Skin epidermis (tissue), 12 donors: ENCODE results near the gene RNF146.
"Not testable (repeated sequence)": the region's sequence is repeated elsewhere in the genome, so short reads cannot be mapped to it uniquely, and the experiment has no call there.

Source experiments
- H3K27ac ChIP-seq, 21 experiments: fragments of 200-600 bp; sonication (generic) in 11 of 21; one replicate each; pipeline ENCODE4 v1.5.0; 2020; ENCODE audit warnings: mild to moderate bottlenecking in 3 of 21, inconsistent platforms in 2 of 21, moderate library complexity in 2 of 21
- H3K4me3 ChIP-seq, 7 experiments: fragments of 200-600 bp; sonication (generic) in 2 of 7; one replicate each; pipeline ENCODE4 v1.5.0; 2020; ENCODE audit warnings: inconsistent platforms in 2 of 7, mild to moderate bottlenecking in 2 of 7, moderate library complexity in 1 of 7

The RNF146 gene

GRCh38 chr6:127266178-127266891 is at the start of gene RNF146:
Gene RNF146, plus strand, starts transcription at chr6:127266864. Its CDS starts 13,475 bp downstream, at chr6:127280339.
- Histone ChIP-seq H3K27ac (peak within 1 kb of the TSS; percentile 85 to 100 (median 98)), H3K4me3 (peak within 1 kb of the TSS; percentile 69 to 99 (median 90))

- H3K4me3 ChIP-seq = no peak overlapping the region
- no peak overlapping the region for H3K27ac ChIP-seq
These were observed 46.8 kb upstream of the RNF146 start for GRCh38 chr6:127219869-127220268.

- peak overlapping the region in 2 of 21 experiments; percentile 18 to 25 for H3K27ac ChIP-seq
These were observed 45.5 kb upstream of the RNF146 start for GRCh38 chr6:127221201-127221600.

DNA sequence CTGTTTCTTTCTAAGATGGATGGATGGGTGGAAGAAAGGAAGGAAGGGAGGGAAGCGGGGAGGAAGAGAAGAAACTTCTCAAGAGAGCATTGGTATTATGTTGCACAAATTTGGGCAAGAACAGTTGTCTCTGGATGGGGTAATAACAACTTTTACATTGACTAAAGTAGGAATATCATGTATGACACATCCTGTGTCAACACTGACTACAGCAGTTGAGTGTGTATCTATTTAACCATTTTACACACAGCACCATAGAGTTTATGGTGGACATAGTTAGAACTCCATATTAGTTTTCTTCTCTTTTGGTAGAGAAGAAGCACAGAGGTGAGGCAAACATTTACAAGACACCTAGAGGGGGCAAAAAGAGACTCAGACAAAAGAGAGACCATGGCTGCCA is 44.2 kb upstream of the RNF146 start:
- no peak overlapping the region for H3K27ac ChIP-seq
- no peak overlapping the region for H3K4me3 ChIP-seq

More at GRCh38 chr6:127221201-127221600, 45.5 kb upstream of the RNF146 start:
- no peak overlapping the region for H3K4me3 ChIP-seq

- Histone ChIP-seq H3K4me3 (no peak overlapping the region), H3K27ac (no peak overlapping the region)
These were observed 41.2 kb upstream of the RNF146 start for GRCh38 chr6:127225497-127225896.

DNA sequence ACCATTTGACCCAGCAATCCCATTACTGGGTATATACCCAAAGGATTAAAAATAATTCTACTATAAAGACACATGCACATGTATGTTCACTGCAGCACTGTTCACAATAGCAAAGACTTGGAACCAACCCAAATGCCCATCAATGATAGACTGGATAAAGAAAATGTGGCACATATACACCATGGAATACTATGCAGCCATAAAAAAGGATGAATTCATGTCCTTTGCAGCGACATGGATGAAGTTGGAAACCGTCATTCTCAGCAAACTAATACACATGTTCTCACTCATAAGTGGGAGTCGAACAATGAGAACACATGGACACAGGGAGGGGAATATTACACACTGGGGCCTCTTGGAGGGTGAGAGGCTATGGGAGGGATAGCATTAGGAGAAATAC is 32.8 kb upstream of the RNF146 start:
- H3K27ac ChIP-seq, H3K4me3 ChIP-seq: not testable (repeated sequence)

DNA sequence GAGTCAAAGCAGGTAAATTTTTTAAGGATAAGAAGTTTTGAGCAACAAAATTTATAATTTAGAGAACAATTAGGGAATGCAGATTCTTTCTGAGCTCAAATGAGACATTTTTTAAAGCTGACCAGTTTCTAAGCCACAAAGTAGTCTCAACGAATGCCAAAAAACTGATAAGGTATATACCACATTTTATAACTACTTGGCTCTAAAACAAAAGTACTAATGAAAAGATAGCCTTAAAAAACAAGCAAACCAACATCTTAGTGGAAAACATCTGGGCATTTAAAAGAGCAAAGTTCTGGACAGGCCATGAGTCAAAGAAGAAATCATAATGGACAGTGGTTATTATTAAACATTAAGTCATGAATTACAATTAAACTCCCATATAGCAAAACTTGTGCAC is 23.2 kb upstream of the RNF146 start:
- Histone ChIP-seq H3K4me3 (no peak overlapping the region), H3K27ac (no peak overlapping the region)

- Histone ChIP-seq H3K27ac (no peak overlapping the region), H3K4me3 (no peak overlapping the region)
These were observed 19.3 kb upstream of the RNF146 start for GRCh38 chr6:127247114-127248096.

DNA sequence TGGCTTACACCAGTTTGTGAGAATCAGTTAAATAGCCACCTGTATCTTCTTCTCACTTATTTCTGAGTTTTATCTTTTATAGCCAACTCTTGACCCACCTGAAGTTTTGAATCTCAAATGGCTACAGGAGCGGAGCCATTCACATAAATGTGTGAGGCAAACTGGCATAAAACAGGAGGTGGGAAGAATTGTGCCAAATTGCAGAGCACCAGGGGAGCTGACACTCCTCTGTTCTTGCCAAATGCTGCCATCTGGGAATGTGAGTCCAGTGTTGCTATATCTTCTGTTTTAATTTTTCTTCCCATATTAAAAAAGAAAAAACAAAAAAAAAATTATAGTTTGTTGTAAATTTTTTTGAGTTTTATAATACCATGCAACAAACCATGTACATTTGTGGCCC is 17.0 kb upstream of the RNF146 start:
- no peak overlapping the region for H3K4me3 ChIP-seq
- H3K27ac ChIP-seq = no peak overlapping the region

DNA sequence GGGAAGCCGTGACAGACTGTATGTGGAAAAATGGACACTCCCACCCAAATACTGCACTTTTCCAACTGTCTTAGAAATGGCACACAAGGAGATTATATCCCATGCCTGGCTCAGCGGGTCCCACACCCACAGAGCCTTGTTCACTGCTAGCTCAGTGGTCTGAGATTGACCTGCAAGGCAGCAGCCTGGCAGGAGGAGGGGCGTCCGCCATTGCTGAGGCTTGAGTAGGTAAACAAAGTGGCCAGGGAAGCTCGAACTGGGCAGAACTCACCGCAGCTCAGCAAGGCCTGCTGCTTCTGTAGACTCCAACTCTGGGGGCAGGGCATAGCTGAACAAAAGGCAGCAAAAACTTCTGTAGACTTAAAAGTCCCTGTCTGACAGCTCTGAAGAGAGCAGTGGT is 11.4 kb upstream of the RNF146 start:
- no peak overlapping the region for H3K4me3 ChIP-seq
- H3K27ac ChIP-seq = no peak overlapping the region

GRCh38 chr6:127262896-127263295 is 3.8 kb upstream of the RNF146 start:
- Histone ChIP-seq H3K4me3 (no peak overlapping the region), H3K27ac (no peak overlapping the region)

DNA sequence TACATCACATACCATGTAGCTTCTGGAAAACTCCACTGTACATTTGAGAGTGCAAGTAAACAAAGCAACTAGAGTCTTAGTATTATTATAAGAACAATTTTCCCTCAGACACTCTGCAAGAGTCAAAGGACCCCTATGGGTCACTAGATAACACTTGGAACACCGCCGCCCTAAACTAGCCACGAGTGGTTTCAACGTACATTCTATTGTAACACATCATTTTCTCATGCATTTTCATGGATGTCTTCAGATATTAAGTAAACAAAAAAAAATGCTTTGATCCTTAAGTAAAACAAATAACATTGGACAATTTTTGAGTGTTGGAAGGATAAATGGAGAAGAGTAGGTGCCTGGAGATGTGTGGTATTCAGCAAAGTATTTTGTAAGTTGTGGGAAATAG is 3.2 kb upstream of the RNF146 start:
- no peak overlapping the region for H3K27ac ChIP-seq
- H3K4me3 ChIP-seq = no peak overlapping the region

- H3K27ac ChIP-seq = peak overlapping the region; percentile 85 to 100 (median 98)
- H3K4me3 ChIP-seq = peak overlapping the region; percentile 69 to 99 (median 90)
These were observed 405 bp downstream of the RNF146 start for GRCh38 chr6:127266892-127267645.

GRCh38 chr6:127267646-127268625 is 1.3 kb downstream of the RNF146 start:
- peak overlapping the region; percentile 85 to 100 (median 98) for H3K27ac ChIP-seq
- H3K4me3 ChIP-seq = peak overlapping the region; percentile 69 to 99 (median 90)

GRCh38 chr6:127272576-127272975 is 5.9 kb downstream of the RNF146 start:
- no peak overlapping the region for H3K27ac ChIP-seq
- no peak overlapping the region for H3K4me3 ChIP-seq

DNA sequence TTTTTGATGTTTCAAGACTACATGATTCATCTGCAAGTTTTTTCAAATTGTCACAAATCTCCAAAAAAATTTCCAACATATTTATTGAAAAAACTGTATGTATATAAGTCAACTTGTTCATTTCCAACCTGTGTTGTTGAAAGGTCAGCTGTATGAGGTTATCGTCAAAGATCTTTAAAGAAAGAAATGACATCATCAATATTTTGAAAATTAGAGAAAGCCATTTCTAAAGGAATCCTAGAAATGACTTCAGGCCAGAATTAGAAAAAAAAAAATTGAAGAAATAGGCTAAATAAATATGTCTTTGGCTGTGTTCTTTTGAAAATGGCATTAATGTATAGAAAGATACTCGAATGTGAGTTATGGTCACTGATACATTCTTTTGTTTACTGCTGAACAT is 6.8 kb downstream of the RNF146 start:
- Histone ChIP-seq H3K4me3 (no peak overlapping the region), H3K27ac (no peak overlapping the region)

- H3K4me3 ChIP-seq = no peak overlapping the region
- H3K27ac ChIP-seq = no peak overlapping the region
These were observed 9.7 kb downstream of the RNF146 start for GRCh38 chr6:127276331-127276730.

DNA sequence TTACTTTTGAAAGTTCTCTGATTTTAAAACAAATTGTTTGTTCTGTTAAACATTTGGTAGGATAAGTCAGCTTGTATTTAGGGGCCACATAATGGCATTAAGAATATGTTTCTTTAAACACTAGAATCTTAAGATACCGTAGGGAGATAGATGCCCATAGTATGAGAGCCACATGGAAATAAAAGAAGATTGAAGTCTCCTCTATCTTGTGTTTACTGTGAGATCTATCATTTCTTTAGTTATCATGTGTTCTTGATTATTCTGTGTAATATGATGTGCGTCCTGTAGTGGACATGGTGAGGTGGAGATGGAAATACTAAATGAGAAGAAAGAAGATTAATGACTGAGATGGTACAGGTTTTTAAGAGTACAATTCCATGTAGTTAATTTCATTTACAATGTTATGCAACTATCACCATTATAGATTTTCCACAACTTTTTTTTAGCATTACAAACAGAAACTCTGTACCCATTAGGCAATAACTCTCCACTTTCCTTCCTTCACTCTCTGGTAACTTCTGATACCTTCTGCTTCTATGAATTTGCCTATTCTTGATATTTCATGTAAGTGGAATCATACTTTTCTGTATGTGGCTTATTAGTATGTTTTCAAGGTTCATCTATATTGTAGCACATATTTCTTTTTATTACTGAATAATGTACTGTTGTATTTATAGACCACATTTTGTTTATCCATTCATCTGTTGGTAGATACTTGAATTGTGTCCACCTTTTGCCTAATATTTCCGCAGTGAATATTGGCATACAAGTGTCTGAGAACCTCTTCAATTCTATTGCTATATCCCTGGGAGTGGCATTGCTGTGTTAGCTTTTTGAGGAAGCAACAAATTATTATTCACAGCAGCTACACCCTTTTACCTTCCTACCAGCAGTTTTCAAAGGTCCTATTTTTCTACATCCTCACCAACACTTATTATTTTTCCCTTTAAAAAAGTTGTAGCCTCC is 11.5 kb downstream of the RNF146 start:
- Histone ChIP-seq H3K27ac (no peak overlapping the region), H3K4me3 (no peak overlapping the region)
